GM03348 (cell line): ENCODE measurements around the gene BCL10.

Experiments used
- DNase-seq: peaks from one replicate; pipeline ENCODE4 v3.0.0; 2012; ENCODE audit warnings: low spot score

BCL10 gene

GRCh38 chr1:85297855-85298629 is 21.6 kb upstream of the BCL10 start:
- peak; percentile 83 for DNase-seq

DNA sequence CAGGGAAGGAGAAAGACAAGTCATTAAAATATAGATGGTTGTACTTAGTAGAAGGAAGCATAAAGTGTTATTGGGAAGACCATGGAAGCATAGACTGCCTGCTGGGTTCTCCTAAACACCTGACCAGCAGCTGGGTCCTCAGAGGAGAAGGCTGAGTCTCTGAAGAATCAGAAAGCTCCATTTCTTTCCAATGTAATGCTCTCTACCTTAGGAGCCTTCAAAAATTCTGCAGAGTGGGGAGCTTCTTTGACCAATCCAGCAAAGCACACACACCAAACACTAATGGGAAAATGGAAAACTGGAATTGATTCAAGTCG is 21.1 kb upstream of the BCL10 start:
- no peak for DNase-seq

- peak; percentile 50 for DNase-seq
Observed at GRCh38 chr1:85296980-85297379, 20.5 kb upstream of the BCL10 start.

DNA sequence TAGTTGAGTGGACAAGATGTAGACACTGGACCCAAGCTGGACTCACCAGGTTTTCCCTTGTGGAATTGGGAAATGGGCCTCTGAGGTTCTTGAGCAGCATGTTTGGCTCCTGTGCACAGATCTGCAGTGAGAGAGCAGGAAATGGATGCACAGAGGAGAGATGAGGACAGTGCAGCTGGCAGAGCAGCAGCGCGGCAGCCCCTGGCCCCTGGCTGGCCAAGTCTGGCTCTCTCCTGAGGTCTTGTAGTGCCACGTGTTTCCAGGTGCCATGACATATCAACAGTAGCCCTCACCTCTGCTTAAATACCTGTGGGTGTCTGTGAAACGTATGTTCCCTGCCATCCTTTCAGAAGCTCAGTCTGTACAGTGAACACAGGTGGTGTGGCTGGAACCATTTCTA is 19.2 kb upstream of the BCL10 start:
- DNase-seq = no peak

DNA sequence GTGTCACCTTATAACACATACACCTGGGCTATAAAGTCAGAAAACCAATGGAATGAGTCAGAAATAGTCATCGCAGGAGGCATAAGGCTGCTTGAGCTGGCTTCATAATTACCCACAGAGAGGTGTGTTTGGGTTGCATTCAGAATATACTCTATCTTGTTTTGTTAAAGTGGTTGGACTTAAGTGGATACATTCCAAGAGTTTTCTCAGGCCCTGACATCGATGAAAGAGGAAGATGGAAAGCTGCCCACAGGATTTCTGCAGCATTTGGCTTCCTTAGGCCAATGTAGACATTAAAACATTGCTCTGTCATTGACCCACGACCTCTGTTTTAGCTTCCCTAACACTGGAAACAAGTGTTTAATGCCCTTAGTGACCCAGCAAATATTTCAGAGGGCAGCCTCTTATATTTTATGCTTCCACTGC is 18.6 kb upstream of the BCL10 start:
- no peak for DNase-seq

- DNase-seq = peak; percentile 42
Observed at GRCh38 chr1:85290826-85291225, 14.4 kb upstream of the BCL10 start.

DNA sequence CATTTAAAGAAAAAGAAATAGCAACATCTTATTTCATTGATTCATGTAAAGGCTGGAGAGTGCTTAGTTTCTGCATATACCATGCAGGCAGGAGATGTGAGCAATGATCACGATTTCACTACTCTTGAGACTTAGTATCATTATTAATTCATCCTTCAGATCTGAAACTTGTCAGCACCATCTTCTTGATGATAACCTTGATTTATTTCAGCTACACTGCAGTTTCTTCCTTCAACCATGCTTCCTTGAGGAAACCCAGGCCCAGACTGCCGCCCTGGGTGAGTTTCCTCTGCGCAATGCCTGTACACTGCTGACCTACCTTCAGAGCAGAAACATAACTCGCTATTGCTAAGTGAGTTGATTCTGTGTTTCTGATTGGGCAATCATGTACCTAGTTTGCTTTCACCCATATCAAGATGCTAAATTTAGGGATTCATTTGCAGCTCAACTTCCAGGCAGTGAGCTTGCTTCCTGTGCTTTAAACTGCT is 13.5 kb upstream of the BCL10 start:
- DNase-seq = no peak

- peak; percentile 74 for DNase-seq
Observed at GRCh38 chr1:85289207-85289847, 12.9 kb upstream of the BCL10 start.

GRCh38 chr1:85284202-85284601 is 7.8 kb upstream of the BCL10 start:
- no peak for DNase-seq

GRCh38 chr1:85283475-85284199 is 7.2 kb upstream of the BCL10 start:
- DNase-seq = no peak

DNA sequence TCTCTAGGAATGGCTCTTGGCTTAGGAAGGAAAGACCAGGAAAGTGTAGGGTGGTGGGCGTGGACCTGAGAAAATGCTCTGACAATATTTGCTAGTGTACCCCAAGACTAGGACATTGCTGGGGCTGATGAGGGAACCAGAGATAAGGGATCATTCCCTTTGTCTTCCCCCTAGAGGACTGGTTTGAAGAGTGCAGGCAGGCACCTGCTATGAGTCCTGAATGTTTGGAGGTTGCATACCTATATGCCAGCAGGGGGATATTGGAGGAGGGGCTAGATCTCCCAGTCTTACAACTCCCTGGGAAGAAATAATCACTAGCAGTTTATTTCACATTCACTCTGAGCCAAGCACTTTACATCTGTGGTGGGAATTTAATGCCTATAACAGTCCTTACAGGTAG is 6.0 kb upstream of the BCL10 start:
- no peak for DNase-seq

GRCh38 chr1:85280636-85281035 is 4.2 kb upstream of the BCL10 start:
- peak; percentile 29 for DNase-seq

GRCh38 chr1:85279458-85280080 is 3.1 kb upstream of the BCL10 start:
- DNase-seq = no peak

DNA sequence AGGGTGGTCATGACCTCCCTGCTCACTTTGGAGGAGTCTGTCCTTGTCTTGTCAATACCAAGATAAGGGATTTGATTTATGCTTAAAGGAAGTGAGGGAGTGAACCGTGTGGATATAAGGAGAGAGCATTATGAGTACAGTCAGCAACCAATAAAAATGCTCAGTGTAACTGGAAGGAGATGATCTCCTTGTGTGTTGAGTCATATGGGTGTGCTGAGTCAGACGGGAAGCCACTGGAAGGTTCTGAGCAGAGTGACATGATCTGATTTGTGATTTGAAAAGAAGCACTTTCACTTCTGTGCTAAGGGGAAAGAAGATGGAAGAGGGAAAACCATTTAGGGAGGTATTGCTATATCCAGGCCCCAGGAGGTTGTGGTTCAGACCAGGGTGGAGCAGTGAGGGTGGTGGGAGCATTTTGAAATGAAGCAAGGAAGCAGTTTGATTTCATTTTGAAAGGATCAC is 2.5 kb upstream of the BCL10 start:
- DNase-seq = peak; percentile 84

- no peak for DNase-seq
Observed at GRCh38 chr1:85277802-85278201, 1.4 kb upstream of the BCL10 start.

DNA sequence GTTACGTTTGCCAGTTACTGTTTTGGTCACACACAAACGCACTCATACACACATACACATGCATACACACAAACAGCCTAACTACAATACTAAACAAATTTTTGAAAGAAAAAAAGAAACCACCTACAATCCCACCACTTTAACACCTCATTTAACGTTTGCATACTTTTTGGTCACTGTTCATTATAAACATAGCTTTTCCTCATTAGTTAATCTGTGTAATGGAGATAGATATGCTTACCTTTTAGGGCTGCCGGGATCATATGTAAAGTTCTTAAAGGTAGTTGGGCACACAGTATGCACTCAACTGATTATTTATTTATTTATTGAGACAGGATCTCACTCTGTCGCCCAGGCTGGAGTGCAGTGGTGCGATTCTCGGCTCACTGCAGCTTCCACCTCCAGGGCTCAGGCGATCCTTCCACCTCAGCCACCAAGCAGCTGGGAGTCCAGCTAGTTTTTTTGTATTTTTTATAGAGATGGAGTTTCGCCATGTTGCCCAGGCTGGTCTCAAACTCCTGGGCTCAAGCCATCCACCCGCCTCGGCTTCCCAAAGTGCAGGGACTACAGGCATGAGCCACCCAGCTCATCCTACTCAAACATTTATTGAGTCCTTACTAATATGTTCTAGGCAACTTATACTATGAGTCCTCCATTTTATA is 677 bp upstream of the BCL10 start:
- no peak for DNase-seq

DNA sequence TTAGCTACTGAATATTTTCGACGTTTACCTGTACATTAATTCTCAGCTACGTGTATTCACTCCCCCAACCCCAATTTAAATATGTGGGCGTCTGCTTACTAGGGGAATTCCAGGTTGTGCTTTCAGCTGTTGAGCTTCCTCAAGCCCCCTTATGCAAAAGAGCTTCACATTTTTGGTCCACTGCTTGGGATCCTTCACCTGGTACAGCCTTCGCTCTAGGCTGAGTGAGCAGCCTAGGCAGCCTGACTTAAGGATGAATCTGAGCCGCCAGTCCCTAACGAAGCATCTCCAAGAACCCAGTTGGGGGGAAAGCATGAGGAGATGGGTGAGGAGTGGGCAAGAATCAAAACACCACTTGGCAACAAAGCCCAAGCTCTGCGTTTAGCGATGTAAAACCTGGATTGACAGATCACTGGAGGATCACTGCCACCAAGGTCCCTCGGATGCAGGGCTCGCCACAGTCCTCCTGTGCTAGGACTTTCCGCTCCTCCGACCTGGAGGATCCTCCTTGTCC is 674 bp downstream of the BCL10 start:
- DNase-seq = no peak

DNA sequence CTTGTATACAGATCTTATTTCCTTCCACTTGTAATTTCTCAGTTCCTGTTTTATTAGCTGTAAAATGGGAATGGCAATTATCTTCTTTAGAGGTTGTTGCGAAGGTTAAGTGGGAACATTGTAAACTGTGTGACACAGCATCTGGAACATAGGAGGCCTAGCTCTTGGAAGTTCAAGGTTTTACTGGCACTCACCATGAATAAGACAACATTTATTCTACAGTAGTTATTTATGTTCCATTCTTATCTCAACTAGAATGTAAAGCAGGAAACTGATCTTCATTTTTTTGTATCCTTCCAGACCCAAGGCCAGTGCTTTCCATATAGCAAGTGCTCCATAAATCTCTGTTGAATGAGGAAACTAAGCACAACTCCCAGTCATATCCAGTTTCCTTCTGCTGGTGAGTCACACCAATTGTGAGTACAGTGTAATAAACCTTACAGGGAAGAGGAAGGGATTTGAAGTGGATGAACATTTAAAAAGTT is 1.4 kb downstream of the BCL10 start:
- DNase-seq = peak; percentile 56

- no peak for DNase-seq
Observed at GRCh38 chr1:85273397-85273796, 3.0 kb downstream of the BCL10 start.

GRCh38 chr1:85268801-85269585 is 7.4 kb downstream of the BCL10 start:
- DNase-seq = no peak

GRCh38 chr1:85267313-85267712 is 9.1 kb downstream of the BCL10 start:
- DNase-seq = no peak
